Measurements from ENCODE around the gene SCARB2.

DNA sequence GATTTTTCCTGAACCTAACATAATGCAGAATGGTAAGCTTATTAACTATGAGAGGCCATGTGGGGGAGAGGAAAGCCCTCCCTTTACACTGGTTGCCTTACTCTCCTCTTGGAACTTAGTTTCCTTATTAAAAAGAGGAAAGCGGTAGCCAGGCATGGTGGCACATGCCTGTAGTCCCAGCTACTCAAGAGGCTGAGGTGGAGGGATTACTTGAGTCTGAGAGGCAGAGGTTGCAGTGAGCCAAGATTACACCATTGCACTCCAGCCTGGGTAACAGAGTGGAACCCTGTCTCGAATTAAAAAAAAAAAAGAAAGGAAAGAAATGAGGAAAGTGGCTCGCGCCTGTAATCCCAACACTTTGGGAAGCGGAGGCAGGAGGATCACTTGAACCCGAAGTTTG lies 39.9 kb upstream of the SCARB2 start:
- TF ChIP-seq, protein P1, sequence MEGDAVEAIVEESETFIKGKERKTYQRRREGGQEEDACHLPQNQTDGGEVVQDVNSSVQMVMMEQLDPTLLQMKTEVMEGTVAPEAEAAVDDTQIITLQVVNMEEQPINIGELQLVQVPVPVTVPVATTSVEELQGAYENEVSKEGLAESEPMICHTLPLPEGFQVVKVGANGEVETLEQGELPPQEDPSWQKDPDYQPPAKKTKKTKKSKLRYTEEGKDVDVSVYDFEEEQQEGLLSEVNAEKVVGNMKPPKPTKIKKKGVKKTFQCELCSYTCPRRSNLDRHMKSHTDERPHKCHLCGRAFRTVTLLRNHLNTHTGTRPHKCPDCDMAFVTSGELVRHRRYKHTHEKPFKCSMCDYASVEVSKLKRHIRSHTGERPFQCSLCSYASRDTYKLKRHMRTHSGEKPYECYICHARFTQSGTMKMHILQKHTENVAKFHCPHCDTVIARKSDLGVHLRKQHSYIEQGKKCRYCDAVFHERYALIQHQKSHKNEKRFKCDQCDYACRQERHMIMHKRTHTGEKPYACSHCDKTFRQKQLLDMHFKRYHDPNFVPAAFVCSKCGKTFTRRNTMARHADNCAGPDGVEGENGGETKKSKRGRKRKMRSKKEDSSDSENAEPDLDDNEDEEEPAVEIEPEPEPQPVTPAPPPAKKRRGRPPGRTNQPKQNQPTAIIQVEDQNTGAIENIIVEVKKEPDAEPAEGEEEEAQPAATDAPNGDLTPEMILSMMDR (IDR thresholded peaks at IDR 0.05; ENCODE audit: borderline replicate concordance, extremely low read depth, low read length, poor library complexity, severe bottlenecking), result no peak
- TF ChIP-seq EZH2 (IDR thresholded peaks at IDR 0.05; ENCODE audit: borderline replicate concordance, low read depth, low read length, severe bottlenecking), result no peak
